Stimulated activated CD8-positive, alpha-beta memory T cell treated with anti-CD3 and anti-CD28 coated beads, Interleukin-12 subunit alpha, Interleukin-12 subunit beta, amount 100 ng/mL, for 1 hour (primary cell): ENCODE data around the gene ARL3.
"Not testable (repeated sequence)": the region's sequence is repeated elsewhere in the genome, so short reads cannot be mapped to it uniquely, and the experiment has no call there.

Source experiments
- DNase-seq: peaks from one replicate; pipeline ENCODE4 v3.0.0-alpha.2; 2020; ENCODE audit warnings: low read depth

Gene ARL3

GRCh38 chr10:102670871-102671434 is 43.2 kb downstream of the ARL3 start:
- no peak for DNase-seq

- no peak for DNase-seq
Observed at GRCh38 chr10:102670065-102670670, 44.0 kb downstream of the ARL3 start.

- no peak for DNase-seq
Observed at GRCh38 chr10:102669206-102670064, 44.8 kb downstream of the ARL3 start.

GRCh38 chr10:102668326-102669107 is 45.7 kb downstream of the ARL3 start:
- DNase-seq = no peak

- DNase-seq = not testable (repeated sequence)
Observed at GRCh38 chr10:102667411-102667810, 46.8 kb downstream of the ARL3 start.

- DNase-seq = no peak
Observed at GRCh38 chr10:102665904-102666509, 48.2 kb downstream of the ARL3 start.

- DNase-seq = no peak
Observed at GRCh38 chr10:102661658-102662028, 52.6 kb downstream of the ARL3 start.

- peak; percentile 40 for DNase-seq
Observed at GRCh38 chr10:102660888-102661657, 53.1 kb downstream of the ARL3 start.

GRCh38 chr10:102658802-102659201 is 55.4 kb downstream of the ARL3 start:
- DNase-seq = no peak

- no peak for DNase-seq
Observed at GRCh38 chr10:102657984-102658724, 56.0 kb downstream of the ARL3 start.

- DNase-seq = no peak
Observed at GRCh38 chr10:102657451-102657850, 56.7 kb downstream of the ARL3 start.

GRCh38 chr10:102656791-102657371 is 57.3 kb downstream of the ARL3 start:
- no peak for DNase-seq

GRCh38 chr10:102656026-102656425 is 58.2 kb downstream of the ARL3 start:
- no peak for DNase-seq

- DNase-seq = no peak
Observed at GRCh38 chr10:102654969-102655368, 59.2 kb downstream of the ARL3 start.

GRCh38 chr10:102654566-102654965 is 59.6 kb downstream of the ARL3 start:
- no peak for DNase-seq

GRCh38 chr10:102653060-102653459 is 61.1 kb downstream of the ARL3 start:
- DNase-seq = no peak

GRCh38 chr10:102652170-102652916 is 61.9 kb downstream of the ARL3 start:
- no peak for DNase-seq

GRCh38 chr10:102651455-102652169 is 62.6 kb downstream of the ARL3 start:
- no peak for DNase-seq
